ENCODE measurements around the gene LSP1.

DNA sequence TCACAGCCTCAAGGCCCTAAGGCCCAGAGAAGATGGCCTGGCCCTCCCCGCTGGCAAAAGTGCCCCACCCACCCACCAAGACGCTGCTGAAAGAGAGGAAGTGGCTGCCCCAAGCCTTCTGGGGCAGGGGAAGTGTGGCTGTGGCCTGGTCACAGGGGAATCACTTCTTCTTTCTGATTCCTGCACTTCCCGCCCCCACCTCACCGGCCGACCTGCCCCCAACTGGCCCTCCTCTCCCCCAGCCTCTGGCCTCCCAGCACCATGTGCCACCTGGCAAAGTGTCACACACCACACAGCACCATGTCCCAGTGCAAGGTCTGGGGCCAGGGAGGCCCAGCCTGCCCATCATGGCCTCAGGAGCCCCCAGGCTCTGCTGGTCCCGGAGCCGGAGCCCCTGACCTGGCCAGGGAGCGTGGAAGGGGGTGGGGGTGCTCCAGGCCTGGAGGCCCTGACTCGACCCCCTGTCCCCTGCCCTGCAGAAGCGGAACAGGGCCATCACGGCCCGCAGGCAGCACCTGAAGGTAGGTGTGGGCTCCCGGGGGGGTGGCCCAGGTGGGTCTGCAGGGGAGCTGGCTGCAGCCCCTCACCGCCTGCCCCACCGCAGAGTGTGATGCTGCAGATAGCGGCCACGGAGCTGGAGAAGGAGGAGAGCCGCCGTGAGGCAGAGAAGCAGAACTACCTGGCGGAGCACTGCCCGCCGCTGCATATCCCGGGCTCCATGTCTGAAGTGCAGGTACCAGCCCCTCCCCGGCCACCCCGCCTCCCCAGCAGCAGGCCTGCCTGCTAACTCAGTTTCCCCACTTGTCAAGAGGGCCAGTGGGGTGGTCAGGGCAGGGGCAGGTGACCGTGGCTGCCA lies 12.7 kb upstream of the LSP1 start:
- TF ChIP-seq OSR1 (CRISPR knock-in tag; IDR thresholded peaks at IDR 0.05), result no peak
- no peak for TF ChIP-seq RARB (CRISPR knock-in tag; IDR thresholded peaks at IDR 0.05)
- TF ChIP-seq, protein P1, sequence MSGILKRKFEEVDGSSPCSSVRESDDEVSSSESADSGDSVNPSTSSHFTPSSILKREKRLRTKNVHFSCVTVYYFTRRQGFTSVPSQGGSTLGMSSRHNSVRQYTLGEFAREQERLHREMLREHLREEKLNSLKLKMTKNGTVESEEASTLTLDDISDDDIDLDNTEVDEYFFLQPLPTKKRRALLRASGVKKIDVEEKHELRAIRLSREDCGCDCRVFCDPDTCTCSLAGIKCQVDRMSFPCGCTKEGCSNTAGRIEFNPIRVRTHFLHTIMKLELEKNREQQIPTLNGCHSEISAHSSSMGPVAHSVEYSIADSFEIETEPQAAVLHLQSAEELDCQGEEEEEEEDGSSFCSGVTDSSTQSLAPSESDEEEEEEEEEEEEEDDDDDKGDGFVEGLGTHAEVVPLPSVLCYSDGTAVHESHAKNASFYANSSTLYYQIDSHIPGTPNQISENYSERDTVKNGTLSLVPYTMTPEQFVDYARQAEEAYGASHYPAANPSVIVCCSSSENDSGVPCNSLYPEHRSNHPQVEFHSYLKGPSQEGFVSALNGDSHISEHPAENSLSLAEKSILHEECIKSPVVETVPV (CRISPR knock-in tag; IDR thresholded peaks at IDR 0.05), result no peak
- TF ChIP-seq ZNF70 (CRISPR knock-in tag; IDR thresholded peaks at IDR 0.05), result no peak
- TF ChIP-seq, protein P2, sequence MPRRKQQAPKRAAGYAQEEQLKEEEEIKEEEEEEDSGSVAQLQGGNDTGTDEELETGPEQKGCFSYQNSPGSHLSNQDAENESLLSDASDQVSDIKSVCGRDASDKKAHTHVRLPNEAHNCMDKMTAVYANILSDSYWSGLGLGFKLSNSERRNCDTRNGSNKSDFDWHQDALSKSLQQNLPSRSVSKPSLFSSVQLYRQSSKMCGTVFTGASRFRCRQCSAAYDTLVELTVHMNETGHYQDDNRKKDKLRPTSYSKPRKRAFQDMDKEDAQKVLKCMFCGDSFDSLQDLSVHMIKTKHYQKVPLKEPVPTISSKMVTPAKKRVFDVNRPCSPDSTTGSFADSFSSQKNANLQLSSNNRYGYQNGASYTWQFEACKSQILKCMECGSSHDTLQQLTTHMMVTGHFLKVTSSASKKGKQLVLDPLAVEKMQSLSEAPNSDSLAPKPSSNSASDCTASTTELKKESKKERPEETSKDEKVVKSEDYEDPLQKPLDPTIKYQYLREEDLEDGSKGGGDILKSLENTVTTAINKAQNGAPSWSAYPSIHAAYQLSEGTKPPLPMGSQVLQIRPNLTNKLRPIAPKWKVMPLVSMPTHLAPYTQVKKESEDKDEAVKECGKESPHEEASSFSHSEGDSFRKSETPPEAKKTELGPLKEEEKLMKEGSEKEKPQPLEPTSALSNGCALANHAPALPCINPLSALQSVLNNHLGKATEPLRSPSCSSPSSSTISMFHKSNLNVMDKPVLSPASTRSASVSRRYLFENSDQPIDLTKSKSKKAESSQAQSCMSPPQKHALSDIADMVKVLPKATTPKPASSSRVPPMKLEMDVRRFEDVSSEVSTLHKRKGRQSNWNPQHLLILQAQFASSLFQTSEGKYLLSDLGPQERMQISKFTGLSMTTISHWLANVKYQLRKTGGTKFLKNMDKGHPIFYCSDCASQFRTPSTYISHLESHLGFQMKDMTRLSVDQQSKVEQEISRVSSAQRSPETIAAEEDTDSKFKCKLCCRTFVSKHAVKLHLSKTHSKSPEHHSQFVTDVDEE (CRISPR knock-in tag; IDR thresholded peaks at IDR 0.05), result no peak
- no peak for TF ChIP-seq GLIS3 (CRISPR knock-in tag; IDR thresholded peaks at IDR 0.05)
- TF ChIP-seq, protein P3, sequence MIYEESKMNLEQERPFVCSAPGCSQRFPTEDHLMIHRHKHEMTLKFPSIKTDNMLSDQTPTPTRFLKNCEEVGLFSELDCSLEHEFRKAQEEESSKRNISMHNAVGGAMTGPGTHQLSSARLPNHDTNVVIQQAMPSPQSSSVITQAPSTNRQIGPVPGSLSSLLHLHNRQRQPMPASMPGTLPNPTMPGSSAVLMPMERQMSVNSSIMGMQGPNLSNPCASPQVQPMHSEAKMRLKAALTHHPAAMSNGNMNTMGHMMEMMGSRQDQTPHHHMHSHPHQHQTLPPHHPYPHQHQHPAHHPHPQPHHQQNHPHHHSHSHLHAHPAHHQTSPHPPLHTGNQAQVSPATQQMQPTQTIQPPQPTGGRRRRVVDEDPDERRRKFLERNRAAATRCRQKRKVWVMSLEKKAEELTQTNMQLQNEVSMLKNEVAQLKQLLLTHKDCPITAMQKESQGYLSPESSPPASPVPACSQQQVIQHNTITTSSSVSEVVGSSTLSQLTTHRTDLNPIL (CRISPR knock-in tag; IDR thresholded peaks at IDR 0.05; ENCODE audit: low read depth), result no peak

Measured in SK-N-SH treated with all-trans-retinoic acid at 6 μM for 48 hours (cell line).